ENCODE results near the gene TBPL1. TPM values are rescaled to one million over a fixed set of nuclear protein-coding genes. Genes with fewer than 3 reads are reported as not detected.

TBPL1 gene
- total and polyA plus RNA-seq, 9 donors, result 14.9 to 25.0 (median 22.7) TPM

DNA sequence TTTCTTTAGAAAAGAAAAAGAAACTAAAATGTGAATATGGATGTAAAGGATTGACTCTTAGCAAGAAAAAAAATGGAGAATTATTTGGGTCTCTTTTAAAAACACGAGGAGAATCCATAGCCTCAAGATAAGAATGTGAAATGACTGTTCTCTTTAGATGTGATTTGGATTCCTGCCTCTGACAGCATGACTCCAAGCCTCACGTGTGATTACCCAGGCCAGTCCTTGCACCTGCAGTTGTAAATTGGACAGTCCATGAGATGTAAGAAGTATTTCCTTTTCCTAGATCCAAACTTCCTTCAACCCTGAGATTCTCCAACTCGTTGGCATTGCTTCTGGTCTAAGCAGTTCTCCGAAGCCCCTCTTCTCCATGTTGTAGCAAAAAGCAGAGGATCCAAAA lies 67.5 kb downstream of the TBPL1 start:
- H3K27ac ChIP-seq (ENCODE audit: low read length), result no peak overlapping the region
- no peaks in the 10 kb centered on the region for H3K9me3 ChIP-seq (replicated peaks; ENCODE audit: control insufficient read depth, low read depth, low read length)
- no peaks in the 10 kb centered on the region for H3K36me3 ChIP-seq (ENCODE audit: control insufficient read depth, insufficient read depth, low read length)
- no peak overlapping the region for H3K4me3 ChIP-seq (ENCODE audit: low read length)
- 69% methylated on average over 2 of the region's 4 CpGs for WGBS (ENCODE audit: insufficient coverage)
- DNase-seq, result no peak
- no peaks in the 10 kb centered on the region for H3K27me3 ChIP-seq (ENCODE audit: control insufficient read depth, insufficient read depth, low read length)
- H3K4me1 ChIP-seq (ENCODE audit: control insufficient read depth, insufficient read depth, low read length), result no peaks in the 10 kb centered on the region

DNA sequence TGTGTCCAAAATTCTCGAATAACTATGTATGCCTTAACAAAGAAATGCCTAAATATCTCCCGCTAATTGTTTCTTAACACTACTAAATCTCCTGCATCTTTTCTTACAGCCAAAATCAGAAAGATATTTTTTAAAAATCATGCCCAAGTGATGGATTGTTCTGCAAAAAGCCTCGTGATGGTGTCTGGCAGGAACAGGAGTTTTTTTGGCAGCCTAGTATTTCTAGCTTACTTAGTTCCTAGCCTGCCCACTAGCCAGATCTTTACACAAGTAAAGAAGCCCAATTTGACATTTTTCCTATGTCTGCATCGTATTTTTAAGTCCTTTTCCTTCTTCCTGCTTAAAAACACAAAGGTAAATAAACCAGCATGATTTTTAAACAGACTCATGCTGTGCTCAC lies 67.9 kb downstream of the TBPL1 start:
- Histone ChIP-seq H3K36me3 (ENCODE audit: control insufficient read depth, insufficient read depth, low read length) (no peaks in the 10 kb centered on the region), H3K4me1 (ENCODE audit: control insufficient read depth, insufficient read depth, low read length) (no peaks in the 10 kb centered on the region), H3K9me3 (replicated peaks; ENCODE audit: control insufficient read depth, low read depth, low read length) (no peaks in the 10 kb centered on the region), H3K27ac (ENCODE audit: low read length) (no peak overlapping the region), H3K27me3 (ENCODE audit: control insufficient read depth, insufficient read depth, low read length) (no peaks in the 10 kb centered on the region), H3K4me3 (ENCODE audit: low read length) (no peak overlapping the region)
- WGBS (ENCODE audit: insufficient coverage), result no CpG with 5 or more reads among the region's 4 CpGs
- no peak for DNase-seq

DNA sequence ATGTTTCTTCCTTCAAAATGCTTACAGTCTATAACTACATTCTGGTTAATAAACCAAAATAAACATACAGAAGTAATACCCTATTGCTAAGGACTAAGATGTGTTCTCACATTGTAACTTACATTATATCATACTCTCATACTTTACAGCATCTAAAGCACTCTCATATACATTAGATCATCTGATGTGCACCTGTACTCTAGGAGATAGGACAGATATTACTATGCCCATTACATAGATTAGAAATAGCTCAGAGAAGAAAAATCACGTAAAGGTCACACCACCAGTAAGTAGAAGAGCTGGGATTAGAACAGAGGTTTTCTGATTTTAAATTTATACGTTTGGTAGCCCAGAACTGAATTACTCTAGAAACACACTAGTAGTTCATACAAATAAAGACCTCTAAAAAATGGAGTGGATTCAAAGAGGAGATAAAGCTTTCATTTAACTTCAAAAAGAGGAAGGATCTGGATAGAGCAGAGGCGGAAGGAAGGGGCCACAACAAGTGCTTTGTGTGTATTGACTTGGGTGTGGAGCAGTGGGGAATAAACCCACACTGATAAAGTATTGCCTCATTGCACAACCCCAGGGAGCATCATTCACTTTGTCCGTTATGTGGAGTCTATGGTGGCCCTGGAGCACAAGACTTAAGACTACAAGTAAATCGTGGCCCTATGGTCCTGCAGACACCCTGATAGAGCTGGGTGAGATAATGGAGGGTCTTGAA lies 68.5 kb downstream of the TBPL1 start:
- Histone ChIP-seq H3K27ac (ENCODE audit: low read length) (no peak overlapping the region), H3K4me1 (ENCODE audit: control insufficient read depth, insufficient read depth, low read length) (no peaks in the 10 kb centered on the region), H3K36me3 (ENCODE audit: control insufficient read depth, insufficient read depth, low read length) (no peaks in the 10 kb centered on the region), H3K4me3 (ENCODE audit: low read length) (no peak overlapping the region), H3K9me3 (replicated peaks; ENCODE audit: control insufficient read depth, low read depth, low read length) (no peaks in the 10 kb centered on the region), H3K27me3 (ENCODE audit: control insufficient read depth, insufficient read depth, low read length) (no peaks in the 10 kb centered on the region)
- 60% methylated on average over 1 of the region's 5 CpGs for WGBS (ENCODE audit: insufficient coverage)
- no peak for DNase-seq

DNA sequence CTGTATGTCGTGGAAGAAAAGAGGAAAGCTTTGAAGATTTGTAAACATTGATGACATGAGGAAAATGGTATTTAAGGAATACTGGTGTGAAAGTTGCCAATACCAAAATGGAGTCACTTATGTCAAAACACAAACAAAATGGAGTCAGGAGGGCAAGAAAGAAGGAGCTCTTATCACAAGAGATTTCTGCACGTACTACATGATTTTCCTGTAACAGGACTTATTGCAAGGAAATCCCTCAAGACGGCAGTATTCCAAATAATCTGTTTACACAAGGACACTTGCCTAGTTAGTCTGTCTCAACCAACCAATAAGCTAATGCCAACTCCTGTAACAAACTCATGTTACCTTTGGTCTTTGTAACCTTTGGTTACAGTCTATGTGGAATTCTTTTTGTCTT lies 69.6 kb downstream of the TBPL1 start:
- 83% methylated on average over 1 of the region's 3 CpGs for WGBS (ENCODE audit: insufficient coverage)
- no peak overlapping the region for H3K4me3 ChIP-seq (ENCODE audit: low read length)
- H3K36me3 ChIP-seq (ENCODE audit: control insufficient read depth, insufficient read depth, low read length), result no peaks in the 10 kb centered on the region

GRCh38 chr6:134026597-134026996 lies 73.6 kb downstream of the TBPL1 start:
- WGBS (ENCODE audit: insufficient coverage), result 92% methylated on average over 1 of the region's 3 CpGs
- Histone ChIP-seq H3K4me3 (ENCODE audit: low read length) (no peak overlapping the region), H3K27ac (ENCODE audit: low read length) (no peak overlapping the region), H3K36me3 (ENCODE audit: control insufficient read depth, insufficient read depth, low read length) (no peaks in the 10 kb centered on the region), H3K4me1 (ENCODE audit: control insufficient read depth, insufficient read depth, low read length) (no peaks in the 10 kb centered on the region), H3K27me3 (ENCODE audit: control insufficient read depth, insufficient read depth, low read length) (no peaks in the 10 kb centered on the region), H3K9me3 (replicated peaks; ENCODE audit: control insufficient read depth, low read depth, low read length) (no peaks in the 10 kb centered on the region)
- DNase-seq, result no peak

More for the DNA sequence above, 69.6 kb downstream of the TBPL1 start:
- no peaks in the 10 kb centered on the region for H3K4me1 ChIP-seq (ENCODE audit: control insufficient read depth, insufficient read depth, low read length)
- DNase-seq, result no peak
- H3K27me3 ChIP-seq (ENCODE audit: control insufficient read depth, insufficient read depth, low read length), result no peaks in the 10 kb centered on the region
- no peak overlapping the region for H3K27ac ChIP-seq (ENCODE audit: low read length)
- H3K9me3 ChIP-seq (replicated peaks; ENCODE audit: control insufficient read depth, low read depth, low read length), result no peaks in the 10 kb centered on the region

DNA sequence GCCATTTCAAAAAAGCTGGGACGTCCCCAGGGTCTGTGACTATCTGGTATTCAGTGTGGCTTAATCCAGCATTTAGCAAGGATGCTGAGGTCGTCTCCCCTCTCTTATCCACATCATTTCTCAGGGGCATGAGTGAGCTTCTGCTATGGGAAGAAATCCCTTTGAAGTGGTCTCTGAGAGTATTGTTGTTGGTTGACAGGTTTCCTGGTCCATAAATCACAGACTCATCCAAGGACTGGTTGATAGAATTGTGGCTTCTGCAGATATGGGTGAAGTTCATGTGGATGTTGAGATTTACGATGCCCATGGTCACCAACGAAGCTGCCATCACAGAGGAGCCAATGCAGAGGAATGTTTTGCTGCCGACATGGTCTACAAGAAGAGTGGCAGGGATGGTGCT lies 75.4 kb downstream of the TBPL1 start:
- no peak overlapping the region for H3K4me3 ChIP-seq (ENCODE audit: low read length)
- no peak for DNase-seq
- WGBS (ENCODE audit: insufficient coverage), result 80% methylated on average over 4 of the region's 5 CpGs
- no peaks in the 10 kb centered on the region for H3K36me3 ChIP-seq (ENCODE audit: control insufficient read depth, insufficient read depth, low read length)
- no peaks in the 10 kb centered on the region for H3K4me1 ChIP-seq (ENCODE audit: control insufficient read depth, insufficient read depth, low read length)
- H3K27ac ChIP-seq (ENCODE audit: low read length), result no peak overlapping the region
- no peaks in the 10 kb centered on the region for H3K27me3 ChIP-seq (ENCODE audit: control insufficient read depth, insufficient read depth, low read length)
- H3K9me3 ChIP-seq (replicated peaks; ENCODE audit: control insufficient read depth, low read depth, low read length), result no peaks in the 10 kb centered on the region

DNA sequence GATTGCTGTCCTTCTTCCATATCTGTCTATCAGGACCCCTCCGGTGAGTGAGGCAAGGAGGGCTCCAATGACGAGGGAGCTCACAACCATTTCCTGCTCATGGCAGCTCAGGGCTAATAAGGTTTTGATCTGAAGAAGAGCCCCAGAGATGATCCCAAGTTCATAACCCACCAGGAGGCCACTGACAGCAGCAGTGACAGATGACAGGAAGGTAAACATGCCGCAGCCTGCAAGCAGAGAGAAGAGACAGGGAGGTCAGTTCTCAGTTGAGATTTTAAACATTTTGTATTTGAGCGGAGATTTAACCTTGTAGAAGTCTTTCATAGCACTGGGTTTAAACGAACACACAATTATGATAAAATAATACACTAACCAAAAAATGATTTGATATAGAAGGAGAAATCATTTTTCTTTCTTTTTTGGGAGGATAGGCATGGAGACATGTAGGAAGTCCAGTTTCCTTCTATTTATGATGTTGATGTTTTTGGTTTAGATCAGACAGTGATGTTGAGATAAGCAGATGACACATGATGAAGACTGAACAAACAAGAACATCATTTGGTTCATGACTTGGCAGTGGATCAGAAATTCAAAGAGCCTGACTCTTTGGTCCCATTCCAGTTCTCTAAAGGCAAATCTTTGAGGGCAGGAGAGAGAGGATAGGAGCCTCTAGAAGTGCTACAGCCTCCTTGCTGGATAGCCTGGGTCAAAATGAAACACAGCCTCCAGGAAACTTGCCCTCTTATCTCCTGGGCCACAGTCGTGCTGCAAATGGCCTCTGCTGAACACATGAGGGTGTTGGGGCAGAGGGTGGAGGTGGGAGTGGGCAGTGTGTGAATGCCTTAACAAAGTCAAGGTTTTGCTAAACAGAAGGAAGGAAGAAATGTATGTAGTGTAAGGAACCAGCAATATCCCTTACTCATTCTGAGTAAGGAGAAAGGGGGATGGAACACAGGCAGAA lies 76.8 kb downstream of the TBPL1 start:
- Histone ChIP-seq H3K4me1 (ENCODE audit: control insufficient read depth, insufficient read depth, low read length) (no peaks in the 10 kb centered on the region), H3K27me3 (ENCODE audit: control insufficient read depth, insufficient read depth, low read length) (no peaks in the 10 kb centered on the region), H3K27ac (ENCODE audit: low read length) (no peak overlapping the region), H3K9me3 (replicated peaks; ENCODE audit: control insufficient read depth, low read depth, low read length) (no peaks in the 10 kb centered on the region), H3K4me3 (ENCODE audit: low read length) (no peak overlapping the region), H3K36me3 (ENCODE audit: control insufficient read depth, insufficient read depth, low read length) (no peaks in the 10 kb centered on the region)
- WGBS (ENCODE audit: insufficient coverage), result 33% methylated on average over 1 of the region's 6 CpGs
- no peak for DNase-seq

GRCh38 chr6:134031696-134032255 lies 78.8 kb downstream of the TBPL1 start:
- Histone ChIP-seq H3K4me1 (ENCODE audit: control insufficient read depth, insufficient read depth, low read length) (peaks cover 10% of the 10 kb centered on the region), H3K36me3 (ENCODE audit: control insufficient read depth, insufficient read depth, low read length) (no peaks in the 10 kb centered on the region), H3K27me3 (ENCODE audit: control insufficient read depth, insufficient read depth, low read length) (no peaks in the 10 kb centered on the region), H3K9me3 (replicated peaks; ENCODE audit: control insufficient read depth, low read depth, low read length) (no peaks in the 10 kb centered on the region), H3K27ac (ENCODE audit: low read length) (no peak overlapping the region), H3K4me3 (ENCODE audit: low read length) (no peak overlapping the region)
- no CpG with 5 or more reads among the region's 2 CpGs for WGBS (ENCODE audit: insufficient coverage)
- no peak for DNase-seq

- no CpG with 5 or more reads among the region's 1 CpG for WGBS (ENCODE audit: insufficient coverage)
- no peaks in the 10 kb centered on the region for H3K36me3 ChIP-seq (ENCODE audit: control insufficient read depth, insufficient read depth, low read length)
- H3K27ac ChIP-seq (ENCODE audit: low read length), result no peak overlapping the region
- H3K4me1 ChIP-seq (ENCODE audit: control insufficient read depth, insufficient read depth, low read length), result peaks cover 10% of the 10 kb centered on the region
- no peaks in the 10 kb centered on the region for H3K9me3 ChIP-seq (replicated peaks; ENCODE audit: control insufficient read depth, low read depth, low read length)
- H3K4me3 ChIP-seq (ENCODE audit: low read length), result no peak overlapping the region
- H3K27me3 ChIP-seq (ENCODE audit: control insufficient read depth, insufficient read depth, low read length), result no peaks in the 10 kb centered on the region
- DNase-seq, result no peak
Measured at GRCh38 chr6:134034478-134034877, 81.5 kb downstream of the TBPL1 start.
